ENCODE results near the gene DNAAF2.
A peak's percentile ranks its signal among the peaks of the same experiment; 100 is the strongest.
"Not testable (repeated sequence)": the region's sequence is repeated elsewhere in the genome, so short reads cannot be mapped to it uniquely, and the experiment has no call there.

DNAAF2 gene

GRCh38 chr14:49621114-49621881 lies 13.7 kb downstream of the DNAAF2 start:
- DNase-seq (ENCODE audit: low read depth), result peak; percentile 90
- TF ChIP-seq CTCF (IDR thresholded peaks at IDR 0.05; ENCODE audit: low read depth, low read length), result no peak
- TF ChIP-seq MYC (IDR thresholded peaks at IDR 0.05; ENCODE audit: low read depth, low read length), result peak; percentile 94
- TF ChIP-seq POLR2A (IDR thresholded peaks at IDR 0.05; ENCODE audit: extremely low read depth, insufficient read length), result no peak
- TF ChIP-seq MAX (IDR thresholded peaks at IDR 0.05; ENCODE audit: low read depth, low read length), result peak; percentile 86
- peak overlapping the region; percentile 85 for H3K4me3 ChIP-seq (ENCODE audit: low read depth, low read length)

- TF ChIP-seq CTCF (IDR thresholded peaks at IDR 0.05; ENCODE audit: low read depth, low read length) (no peak), POLR2A (IDR thresholded peaks at IDR 0.05; ENCODE audit: extremely low read depth, insufficient read length) (peak; percentile 96), MAX (IDR thresholded peaks at IDR 0.05; ENCODE audit: low read depth, low read length) (peak; percentile 7; the same call in 1 of the 2 replicates)
- peak within 1 kb of the TSS; percentile 85 for H3K4me3 ChIP-seq (ENCODE audit: low read depth, low read length)
- DNase-seq (ENCODE audit: low read depth), result peak; percentile 98
These were observed 14.6 kb downstream of the DNAAF2 start, which contains the start of the genes MGAT2 and RPL36AL for GRCh38 chr14:49620182-49621113. TSS of gene MGAT2 (plus strand) at chr14:49620799. CDS start at chr14:49621269, 470 bp downstream. TSS of gene RPL36AL (minus strand) at chr14:49620626. CDS start at chr14:49619104, 1,522 bp downstream.

GRCh38 chr14:49619730-49620129 lies 15.3 kb downstream of the DNAAF2 start:
- TF ChIP-seq CTCF (IDR thresholded peaks at IDR 0.05; ENCODE audit: low read depth, low read length), result no peak
- TF ChIP-seq POLR2A (IDR thresholded peaks at IDR 0.05; ENCODE audit: extremely low read depth, insufficient read length), result no peak
- DNase-seq (ENCODE audit: low read depth), result no peak
- H3K4me3 ChIP-seq (ENCODE audit: low read depth, low read length), result peak overlapping the region; percentile 85

GRCh38 chr14:49619273-49619672 lies 15.8 kb downstream of the DNAAF2 start:
- not testable (repeated sequence) for DNase-seq (ENCODE audit: low read depth)
- peak overlapping the region; percentile 85 for H3K4me3 ChIP-seq (ENCODE audit: low read depth, low read length)

GRCh38 chr14:49617852-49618519 lies 17.1 kb downstream of the DNAAF2 start:
- peak overlapping the region; percentile 33 for H3K4me3 ChIP-seq (ENCODE audit: low read depth, low read length)
- no peak for DNase-seq (ENCODE audit: low read depth)

More at GRCh38 chr14:49617852-49618519, 17.1 kb downstream of the DNAAF2 start:
- TF ChIP-seq CTCF (IDR thresholded peaks at IDR 0.05; ENCODE audit: low read depth, low read length), result no peak
- TF ChIP-seq POLR2A (IDR thresholded peaks at IDR 0.05; ENCODE audit: extremely low read depth, insufficient read length), result no peak
- no peak for TF ChIP-seq MAX (IDR thresholded peaks at IDR 0.05; ENCODE audit: low read depth, low read length)
- no peak for TF ChIP-seq MYC (IDR thresholded peaks at IDR 0.05; ENCODE audit: low read depth, low read length)
